ENCODE measurements around the gene PYHIN1. TPM values are rescaled to one million over a fixed set of nuclear protein-coding genes. Genes with fewer than 3 reads are reported as not detected.

The PYHIN1 gene
- total and polyA plus RNA-seq, 2 of the 4 experiments (the other 2 are of a cell fraction), result not detected

GRCh38 chr1:158945061-158945460, 13.7 kb downstream of the PYHIN1 start:
- Histone ChIP-seq H3K27me3 (ENCODE audit: control insufficient read depth, insufficient read depth, low read length) (no peaks in the 10 kb centered on the region), H2BK15ac (ENCODE audit: low read depth, low read length) (no peak overlapping the region), H4K8ac (ENCODE audit: low read depth in 2 of 2, low read length in 2 of 2) (no peak overlapping the region), H3K4me2 (ENCODE audit: low read depth, low read length) (no peak overlapping the region), H3K56ac (ENCODE audit: extremely low read depth, insufficient read depth, low read length) (no peak overlapping the region), H4K91ac (ENCODE audit: insufficient read depth, low read depth, low read length) (no peak overlapping the region), H3K4ac (ENCODE audit: low read depth, low read length) (no peak overlapping the region), H3K9me1 (ENCODE audit: insufficient read depth, low read length) (no peaks in the 10 kb centered on the region), H3K9me3 (ENCODE audit: control insufficient read depth, insufficient read depth, low read length) (no peaks in the 10 kb centered on the region; the same call in 1 of the 2 replicates), H2AFZ (replicated peaks; ENCODE audit: low read length, poor library complexity) (no peak overlapping the region), H3K23ac (ENCODE audit: low read depth, low read length) (no peak overlapping the region), H3K36me3 (ENCODE audit: control insufficient read depth, insufficient read depth, low read length) (no peaks in the 10 kb centered on the region), H2BK120ac (ENCODE audit: low read depth, low read length) (no peak overlapping the region), H3K79me1 (ENCODE audit: low read depth in 1 of 2, low read length in 2 of 2) (no peaks in the 10 kb centered on the region), H3K27ac (ENCODE audit: insufficient read depth, low read length) (no peak overlapping the region), H3K4me3 (ENCODE audit: insufficient read depth, low read depth, low read length) (no peak overlapping the region), H2AK9ac (replicated peaks; ENCODE audit: low read depth, low read length, poor library complexity) (no peak overlapping the region), H4K20me1 (ENCODE audit: insufficient read depth, low read length) (no peaks in the 10 kb centered on the region), H3K14ac (replicated peaks; ENCODE audit: low read depth, low read length) (no peak overlapping the region), H2BK5ac (ENCODE audit: low read depth, low read length, poor library complexity, severe bottlenecking) (no peak overlapping the region), H3K9ac (ENCODE audit: low read depth, low read length) (no peak overlapping the region), H3K18ac (ENCODE audit: low read depth, low read length) (no peak overlapping the region), H4K5ac (ENCODE audit: low read depth, low read length) (no peak overlapping the region), H2AK5ac (ENCODE audit: low read depth, low read length) (no peak overlapping the region), H3K4me1 (ENCODE audit: control insufficient read depth, insufficient read depth, low read length) (no peaks in the 10 kb centered on the region), H2BK20ac (ENCODE audit: low read depth, low read length) (no peak overlapping the region)
- ChIA-PET CTCF (no interaction called here), POLR2A (ENCODE audit: unreplicated experiment) (no interaction called here)
- no CpG with 5 or more reads among the region's 2 CpGs for WGBS, 2 experiments (ENCODE audit: extremely low coverage in 2 of 2, insufficient read length in 1 of 2)
- intact Hi-C loops (cut with micrococcal nuclease), result no loop called here
- no peak for ATAC-seq (ENCODE audit: low read depth)
- in situ Hi-C loops (cut with MboI; ENCODE audit: low sequenced_read_pairs), result no loop called here
- TF ChIP-seq RCOR1 (IDR thresholded peaks at IDR 0.05; ENCODE audit: insufficient replicate concordance, low read length), result no peak
- no peak for TF ChIP-seq CEBPB (IDR thresholded peaks at IDR 0.05; ENCODE audit: low read depth, low read length)
- TF ChIP-seq, protein P1, sequence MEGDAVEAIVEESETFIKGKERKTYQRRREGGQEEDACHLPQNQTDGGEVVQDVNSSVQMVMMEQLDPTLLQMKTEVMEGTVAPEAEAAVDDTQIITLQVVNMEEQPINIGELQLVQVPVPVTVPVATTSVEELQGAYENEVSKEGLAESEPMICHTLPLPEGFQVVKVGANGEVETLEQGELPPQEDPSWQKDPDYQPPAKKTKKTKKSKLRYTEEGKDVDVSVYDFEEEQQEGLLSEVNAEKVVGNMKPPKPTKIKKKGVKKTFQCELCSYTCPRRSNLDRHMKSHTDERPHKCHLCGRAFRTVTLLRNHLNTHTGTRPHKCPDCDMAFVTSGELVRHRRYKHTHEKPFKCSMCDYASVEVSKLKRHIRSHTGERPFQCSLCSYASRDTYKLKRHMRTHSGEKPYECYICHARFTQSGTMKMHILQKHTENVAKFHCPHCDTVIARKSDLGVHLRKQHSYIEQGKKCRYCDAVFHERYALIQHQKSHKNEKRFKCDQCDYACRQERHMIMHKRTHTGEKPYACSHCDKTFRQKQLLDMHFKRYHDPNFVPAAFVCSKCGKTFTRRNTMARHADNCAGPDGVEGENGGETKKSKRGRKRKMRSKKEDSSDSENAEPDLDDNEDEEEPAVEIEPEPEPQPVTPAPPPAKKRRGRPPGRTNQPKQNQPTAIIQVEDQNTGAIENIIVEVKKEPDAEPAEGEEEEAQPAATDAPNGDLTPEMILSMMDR (conservative IDR thresholded peaks at IDR 0.05; ENCODE audit: low read depth, low read length), result no peak
- no peak for TF ChIP-seq CHD1 (IDR thresholded peaks at IDR 0.05; ENCODE audit: low read depth, low read length)
- no peak for TF ChIP-seq RFX5 (IDR thresholded peaks at IDR 0.05; ENCODE audit: low read depth, low read length)
- TF ChIP-seq, protein P2, sequence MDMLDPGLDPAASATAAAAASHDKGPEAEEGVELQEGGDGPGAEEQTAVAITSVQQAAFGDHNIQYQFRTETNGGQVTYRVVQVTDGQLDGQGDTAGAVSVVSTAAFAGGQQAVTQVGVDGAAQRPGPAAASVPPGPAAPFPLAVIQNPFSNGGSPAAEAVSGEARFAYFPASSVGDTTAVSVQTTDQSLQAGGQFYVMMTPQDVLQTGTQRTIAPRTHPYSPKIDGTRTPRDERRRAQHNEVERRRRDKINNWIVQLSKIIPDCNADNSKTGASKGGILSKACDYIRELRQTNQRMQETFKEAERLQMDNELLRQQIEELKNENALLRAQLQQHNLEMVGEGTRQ (IDR thresholded peaks at IDR 0.05; ENCODE audit: low read depth, low read length), result no peak
- no peak for DNase-seq
- dilution Hi-C loops (cut with HindIII; ENCODE audit: low sequenced_read_pairs, unreplicated experiment), result no loop called here
- no TSS peak for BruUV-seq (replicated peaks)
